Left ventricle myocardium superior (tissue), 1 donor: ENCODE data around the gene CD63. TPM values are rescaled to one million over a fixed set of nuclear protein-coding genes. Genes with fewer than 3 reads are reported as not detected.

Source experiments
- ATAC-seq: fragments of 200-7000 bp; cut with Tn5 transposase; one replicate; pipeline ENCODE4 v1.9.1; 2020; ENCODE audit warnings: mild to moderate bottlenecking, moderate library complexity
- DNase-seq: peaks from one replicate; pipeline ENCODE4 v3.0.0-alpha.2; 2020
- intact Hi-C: fragments of 100-400 bp; cut with micrococcal nuclease; formaldehyde crosslinking; loops from one replicate; pipeline ENCODE4 v1.11.0; 2022
- total RNA-seq: library from RNA; stranded (reverse); fragmentation: NEBNext Ultra II Directional; extraction: Animal tissue kit (Norgen Biotek cat#: 25700); gene quantifications from one replicate; pipeline ENCODE4 v1.2.1, GENCODE V29; 2021
- donor health status: DM: no; HTN: yes; CAD: no; lungs with severe emphysema.

CD63 gene
- total RNA-seq, 1 donor from 2014 or later = 733 TPM

- intact Hi-C loops = no loop called here
- ATAC-seq = no peak
- no peak for DNase-seq
Measured at GRCh38 chr12:55675666-55676065, 53.1 kb downstream of the CD63 start.

Other genes with a start within 250 kb of the CD63 start
- not detected for gene OR6C68, start 236.6 kb downstream of the CD63 start, total RNA-seq
- gene OR6C4, start 179.4 kb downstream of the CD63 start, total RNA-seq = not detected
- not detected for gene OR2AP1, start 156.5 kb downstream of the CD63 start, total RNA-seq
- gene OR10P1, start 92.1 kb downstream of the CD63 start, total RNA-seq = not detected
- 488 TPM for gene ITGA7, start 21.1 kb downstream of the CD63 start, total RNA-seq
- gene BLOC1S1, start 13.0 kb downstream of the CD63 start, total RNA-seq = 124 TPM
- gene RDH5, start 8.6 kb downstream of the CD63 start, total RNA-seq = 13.5 TPM
- 8.9 TPM for gene GDF11, start 14.1 kb upstream of the CD63 start, total RNA-seq
- 51.6 TPM for gene SARNP, start 88.7 kb upstream of the CD63 start, total RNA-seq
- 15.7 TPM for gene ORMDL2, start 89.0 kb upstream of the CD63 start, total RNA-seq
- gene DNAJC14, start 100.6 kb upstream of the CD63 start, total RNA-seq = 20.3 TPM
- 2.1 TPM for gene MMP19, start 113.9 kb upstream of the CD63 start, total RNA-seq
- 16.2 TPM for gene PYM1, start 198.9 kb upstream of the CD63 start, total RNA-seq
- gene DGKA, start 202.2 kb upstream of the CD63 start, total RNA-seq = 6.9 TPM
- 0.57 TPM for gene PMEL, start 237.0 kb upstream of the CD63 start, total RNA-seq
- gene CDK2, start 237.8 kb upstream of the CD63 start, total RNA-seq = 8.4 TPM
- 128 TPM for gene RAB5B, start 245.1 kb upstream of the CD63 start, total RNA-seq